A673 (cell line): ENCODE measurements around the gene CUL9. TPM values are rescaled to one million over a fixed set of nuclear protein-coding genes. Genes with fewer than 3 reads are reported as not detected.

Experiments used
- BruUV-seq: library from RNA; stranded (reverse); fragments of 400-500 nt; replicated peaks from 2 replicates; lab custom pipeline; 2021; lab: Mats Ljungman, UMichigan
- CTCF ChIA-PET: fragments of 300-600 bp; sonication (Branson Sonifier 250); formaldehyde crosslinking; loops from one replicate; lab custom pipeline; 2022; ENCODE audit warnings: antibody characterized with exemption; lab: Charles Lee
- POLR2A ChIA-PET: fragments of 300-600 bp; sonication (Branson Sonifier 250); formaldehyde crosslinking; loops from one replicate; lab custom pipeline; 2022; ENCODE audit warnings: antibody characterized with exemption; ENCODE audit not compliant: low non-redundant PET; lab: Charles Lee
- DNase-seq: peaks from one replicate; pipeline ENCODE4 v3.0.0-alpha.2; 2015; ENCODE audit warnings: low spot score
- H3K27ac ChIP-seq: fragments of 200-600 bp; sonication (generic); 2 replicates; pipeline ENCODE4 v1.5.1; 2016; ENCODE audit warnings: mixed run types, low read depth, mild to moderate bottlenecking, mixed read lengths, antibody characterized with exemption, low read length; ENCODE audit not compliant: poor library complexity, severe bottlenecking
- H3K27me3 ChIP-seq: fragments of 200-600 bp; sonication (generic); replicated peaks from 2 replicates; pipeline ENCODE4 v1.6.1; 2017; ENCODE audit warnings: mixed run types, low read depth, mild to moderate bottlenecking, mixed read lengths, antibody characterized with exemption, low read length; ENCODE audit not compliant: insufficient read depth, poor library complexity
- H3K36me3 ChIP-seq: fragments of 200-600 bp; sonication (generic); 2 replicates; pipeline ENCODE4 v1.6.1; 2016; ENCODE audit warnings: mixed run types, mild to moderate bottlenecking, mixed read lengths, antibody characterized with exemption, low read length; ENCODE audit not compliant: insufficient read depth, poor library complexity, severe bottlenecking
- H3K4me1 ChIP-seq: fragments of 200-600 bp; sonication (generic); 2 replicates; pipeline ENCODE4 v1.6.1; 2017; ENCODE audit warnings: mixed run types, mild to moderate bottlenecking, mixed read lengths, antibody characterized with exemption, low read length; ENCODE audit not compliant: insufficient read depth, poor library complexity, severe bottlenecking
- H3K4me3 ChIP-seq: fragments of 200-600 bp; sonication (generic); 2 replicates; pipeline ENCODE4 v1.5.1; 2016; ENCODE audit warnings: low read depth, mixed run types, mild to moderate bottlenecking, mixed read lengths, low read length; ENCODE audit not compliant: poor library complexity, severe bottlenecking
- H3K9me3 ChIP-seq: fragments of 200-600 bp; sonication (generic); 2 replicates; pipeline ENCODE4 v1.6.1; 2016; ENCODE audit warnings: mixed run types, low read depth, mild to moderate bottlenecking, mixed read lengths, antibody characterized with exemption, low read length; ENCODE audit not compliant: poor library complexity, severe bottlenecking
- EZH2 ChIP-seq: fragments of 200-600 bp; sonication (generic); IDR thresholded peaks from 2 replicates; pipeline ENCODE4 v1.6.1; 2017; ENCODE audit warnings: borderline replicate concordance, low read depth, mild to moderate bottlenecking, mixed read lengths, antibody characterized with exemption, low read length; ENCODE audit not compliant: poor library complexity, severe bottlenecking
- intact Hi-C: fragments of 100-400 bp; cut with micrococcal nuclease; formaldehyde crosslinking; loops from one replicate; pipeline ENCODE4 v1.10.0; 2022; ENCODE audit not compliant: unreplicated experiment
- total RNA-seq: library from RNA; stranded (reverse); gene quantifications from 2 replicates; pipeline ENCODE4 v1.2.3, GENCODE V29; 2021
- TF ChIP-seq, protein P1 (sequence below): fragments of 300-800, 200-600 bp; sonication (generic); conservative IDR thresholded peaks from 2 replicates; pipeline ENCODE4 v1.5.1; 2017; ENCODE audit warnings: low read depth, mild to moderate bottlenecking, antibody characterized with exemption, low read length, moderate library complexity, mixed read lengths

Gene CUL9
- total RNA-seq, 1 experiment from 2014 or later, result 38.7 TPM

DNA sequence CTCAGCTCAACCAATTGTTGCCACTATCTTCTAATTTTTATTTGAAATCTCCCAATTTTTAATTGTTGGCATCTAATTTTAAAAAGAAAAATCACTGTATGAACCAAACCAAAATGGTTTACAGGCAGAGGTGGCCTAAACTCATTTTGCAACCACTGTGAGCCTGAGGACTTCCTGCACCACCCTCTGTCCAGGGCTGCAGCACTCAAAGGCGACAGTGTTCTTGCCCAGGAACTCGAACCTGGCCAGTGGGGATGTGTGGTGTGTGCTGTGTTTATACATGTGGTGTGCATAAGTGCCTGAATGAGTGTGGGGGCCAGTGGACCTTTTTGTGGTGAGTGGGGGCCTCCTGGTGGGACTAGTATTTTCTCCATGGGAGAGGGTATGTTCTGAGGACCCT is 91.7 kb downstream of the CUL9 start:
- H3K27ac ChIP-seq, result no peak overlapping the region
- intact Hi-C loops, result no loop called here
- no peak overlapping the region for H3K4me3 ChIP-seq
- CTCF ChIA-PET, result no interaction called here
- H3K9me3 ChIP-seq, result no peaks in the 10 kb centered on the region
- no peak for DNase-seq
- H3K27me3 ChIP-seq, result no peaks in the 10 kb centered on the region
- peaks cover 18% of the 10 kb centered on the region for H3K4me1 ChIP-seq
- no TSS peak for BruUV-seq
- TF ChIP-seq EZH2, result no peak
- TF ChIP-seq, protein P1, sequence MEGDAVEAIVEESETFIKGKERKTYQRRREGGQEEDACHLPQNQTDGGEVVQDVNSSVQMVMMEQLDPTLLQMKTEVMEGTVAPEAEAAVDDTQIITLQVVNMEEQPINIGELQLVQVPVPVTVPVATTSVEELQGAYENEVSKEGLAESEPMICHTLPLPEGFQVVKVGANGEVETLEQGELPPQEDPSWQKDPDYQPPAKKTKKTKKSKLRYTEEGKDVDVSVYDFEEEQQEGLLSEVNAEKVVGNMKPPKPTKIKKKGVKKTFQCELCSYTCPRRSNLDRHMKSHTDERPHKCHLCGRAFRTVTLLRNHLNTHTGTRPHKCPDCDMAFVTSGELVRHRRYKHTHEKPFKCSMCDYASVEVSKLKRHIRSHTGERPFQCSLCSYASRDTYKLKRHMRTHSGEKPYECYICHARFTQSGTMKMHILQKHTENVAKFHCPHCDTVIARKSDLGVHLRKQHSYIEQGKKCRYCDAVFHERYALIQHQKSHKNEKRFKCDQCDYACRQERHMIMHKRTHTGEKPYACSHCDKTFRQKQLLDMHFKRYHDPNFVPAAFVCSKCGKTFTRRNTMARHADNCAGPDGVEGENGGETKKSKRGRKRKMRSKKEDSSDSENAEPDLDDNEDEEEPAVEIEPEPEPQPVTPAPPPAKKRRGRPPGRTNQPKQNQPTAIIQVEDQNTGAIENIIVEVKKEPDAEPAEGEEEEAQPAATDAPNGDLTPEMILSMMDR, result no peak
- H3K36me3 ChIP-seq, result no peaks in the 10 kb centered on the region
- POLR2A ChIA-PET, result no interaction called here

Other genes starting within 250 kb of the CUL9 start
- 1.2 and 1.8 TPM in 2 replicates for gene GNMT, start 221.4 kb upstream of the CUL9 start, total RNA-seq
- 25.9 and 26.1 TPM in 2 replicates for gene PEX6, start 203.0 kb upstream of the CUL9 start, total RNA-seq
- 73.6 and 77.1 TPM in 2 replicates for gene PPP2R5D, start 197.6 kb upstream of the CUL9 start, total RNA-seq
- 113 and 125 TPM in 2 replicates for gene MEA1, start 168.2 kb upstream of the CUL9 start, total RNA-seq
- gene KLHDC3, start 167.9 kb upstream of the CUL9 start, total RNA-seq, result 90.1 and 108 TPM in 2 replicates
- 104 and 115 TPM in 2 replicates for gene RRP36, start 160.6 kb upstream of the CUL9 start, total RNA-seq
- gene CUL7, start 128.3 kb upstream of the CUL9 start, total RNA-seq, result 29.4 and 30.7 TPM in 2 replicates
- 95.8 and 127 TPM in 2 replicates for gene MRPL2, start 122.8 kb upstream of the CUL9 start, total RNA-seq
- 21.3 and 35.6 TPM in 2 replicates for gene KLC4, start 122.6 kb upstream of the CUL9 start, total RNA-seq
- 84.5 and 95.8 TPM in 2 replicates for gene PTK7, start 105.9 kb upstream of the CUL9 start, total RNA-seq
- 28.7 and 33.2 TPM in 2 replicates for gene SRF, start 10.9 kb upstream of the CUL9 start, total RNA-seq
- gene DNPH1, start 47.3 kb downstream of the CUL9 start, total RNA-seq, result 55.1 and 69.4 TPM in 2 replicates
- not detected in 2 replicates for gene TTBK1, start 61.3 kb downstream of the CUL9 start, total RNA-seq
- not detected in 2 replicates for gene SLC22A7, start 116.1 kb downstream of the CUL9 start, total RNA-seq
- 2.4 TPM in 2 replicates for gene CRIP3, start 126.6 kb downstream of the CUL9 start, total RNA-seq
- gene ZNF318, start 187.5 kb downstream of the CUL9 start, total RNA-seq, result 22.6 and 23.8 TPM in 2 replicates
- gene ABCC10, start 245.3 kb downstream of the CUL9 start, total RNA-seq, result 37.5 and 46.4 TPM in 2 replicates